Activated T-helper 1 cell treated with anti-CD3 and anti-CD28 coated beads, Interleukin-2, amount 50 U/mL, for 16 hours (primary cell): ENCODE data around the gene EPS15.
"Not testable (repeated sequence)": the region's sequence is repeated elsewhere in the genome, so short reads cannot be mapped to it uniquely, and the experiment has no call there.

ENCODE experiments used
- DNase-seq, 2 donors: peaks; one replicate each; pipeline ENCODE4 v3.0.0-alpha.2; 2020; ENCODE audit warnings: low read depth in 1 of 2, low spot score in 1 of 2

EPS15 gene

DNA sequence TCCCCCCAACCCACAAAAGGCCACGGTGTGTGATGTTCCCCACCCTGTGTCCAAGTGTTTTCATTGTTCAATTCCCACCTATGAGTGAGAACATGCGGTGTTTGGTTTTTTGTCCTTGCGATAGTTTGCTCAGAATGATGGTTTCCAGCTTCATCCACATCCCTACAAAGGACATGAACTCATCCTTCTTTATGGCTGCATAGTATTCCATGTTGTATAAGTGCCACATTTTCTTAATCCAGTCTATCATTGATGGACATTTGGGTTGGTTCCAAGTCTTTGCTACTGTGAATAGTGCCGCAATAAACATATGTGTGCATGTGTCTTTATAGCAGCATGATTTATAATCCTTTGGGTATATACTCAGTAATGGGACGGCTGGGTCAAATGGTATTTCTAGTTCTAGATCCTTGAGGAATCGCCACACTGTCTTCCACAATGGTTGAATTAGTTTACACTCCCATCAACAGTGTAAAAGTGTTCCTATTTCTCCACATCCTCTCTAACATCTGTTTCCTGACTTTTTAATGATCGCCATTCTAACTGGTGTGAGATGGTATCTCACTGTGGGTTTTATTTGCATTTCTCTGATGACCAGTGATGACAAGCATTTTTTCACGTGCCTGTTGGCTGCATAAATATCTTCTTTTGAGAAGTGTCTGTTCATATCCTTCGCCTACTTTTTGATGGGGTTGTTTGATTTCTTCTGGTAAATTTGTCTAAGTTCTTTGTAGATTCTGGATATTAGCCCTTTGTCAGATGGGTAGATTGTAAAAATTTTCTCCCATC is 44.0 kb downstream of the EPS15 start:
- DNase-seq = not testable (repeated sequence)

DNA sequence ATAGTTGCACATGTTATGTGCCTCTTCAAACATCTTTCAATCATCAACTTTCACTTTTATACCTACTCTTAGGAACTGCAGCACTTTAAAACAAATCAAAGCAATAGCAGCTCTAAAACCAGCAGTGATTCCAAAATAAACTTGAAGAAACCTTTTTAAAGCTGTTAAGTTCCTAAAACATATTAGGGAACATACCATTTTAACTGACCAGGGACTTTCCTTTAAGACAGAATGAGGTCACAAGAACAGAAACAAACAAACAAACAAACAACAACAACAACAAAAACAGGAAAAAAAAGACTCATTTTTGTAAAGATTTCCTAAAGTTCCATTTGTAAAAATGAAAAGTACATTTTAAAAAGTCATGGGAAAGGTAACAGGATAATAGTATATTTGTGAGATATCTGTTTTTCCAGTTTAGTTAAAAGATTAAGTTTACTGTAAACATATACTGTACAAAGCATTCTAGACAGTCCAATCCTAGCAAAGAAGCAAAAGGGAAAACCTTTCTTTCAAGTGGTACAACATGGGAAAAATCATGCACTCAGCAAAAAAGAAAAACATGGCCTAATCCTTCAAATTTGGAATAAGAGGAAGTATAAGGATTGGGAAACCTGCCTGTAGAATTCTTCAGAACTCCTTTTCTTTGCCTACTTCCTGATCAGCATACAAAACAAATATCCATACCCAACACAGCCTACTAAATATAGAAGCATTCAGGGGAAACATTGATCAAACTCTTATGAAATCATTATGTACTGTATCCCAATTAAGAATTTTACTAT is 45.5 kb downstream of the EPS15 start:
- DNase-seq = no peak

- DNase-seq = no peak
Observed at GRCh38 chr1:51472359-51472758, 46.7 kb downstream of the EPS15 start.

DNA sequence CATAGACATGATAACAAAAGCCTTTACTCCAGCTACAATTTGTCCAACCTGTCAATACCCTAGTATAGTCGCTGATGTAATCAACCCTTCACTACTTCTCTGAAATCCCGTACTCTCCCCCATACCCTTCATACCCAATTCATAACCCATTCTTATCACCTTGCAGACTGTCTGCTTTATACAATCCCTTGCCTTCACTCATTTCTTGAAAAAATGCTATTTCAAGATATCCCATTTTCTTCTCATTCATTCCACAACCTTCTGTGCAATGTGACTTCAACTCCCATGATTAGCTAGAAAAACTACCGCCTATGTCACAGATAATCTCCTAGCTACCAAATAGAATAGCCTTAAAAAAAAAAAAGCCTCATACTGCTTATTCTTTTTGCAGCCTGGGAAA is 49.5 kb downstream of the EPS15 start:
- DNase-seq = no peak

- DNase-seq = no peak
Observed at GRCh38 chr1:51464828-51465227, 54.2 kb downstream of the EPS15 start.

DNA sequence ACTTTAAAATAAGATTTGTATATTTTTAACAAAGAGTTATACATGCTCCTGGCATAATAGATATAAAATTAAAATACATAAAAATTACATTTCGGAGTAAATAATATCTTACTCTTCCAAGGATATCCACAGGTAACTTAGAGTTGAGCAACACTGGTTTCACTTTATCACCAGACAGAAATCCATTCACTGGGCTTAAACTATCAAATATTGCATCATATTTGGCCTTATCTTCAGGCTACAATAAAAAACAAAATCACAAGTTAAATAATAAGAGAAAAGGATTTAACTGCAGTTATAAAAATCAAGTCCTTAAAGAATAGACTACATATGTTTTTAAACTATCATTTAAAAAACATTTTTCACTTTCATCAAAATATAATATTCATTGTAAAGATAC is 55.5 kb downstream of the EPS15 start:
- DNase-seq = no peak

- DNase-seq = not testable (repeated sequence)
Observed at GRCh38 chr1:51462289-51462688, 56.8 kb downstream of the EPS15 start.

- DNase-seq = no peak
Observed at GRCh38 chr1:51454554-51454953, 64.5 kb downstream of the EPS15 start.

DNA sequence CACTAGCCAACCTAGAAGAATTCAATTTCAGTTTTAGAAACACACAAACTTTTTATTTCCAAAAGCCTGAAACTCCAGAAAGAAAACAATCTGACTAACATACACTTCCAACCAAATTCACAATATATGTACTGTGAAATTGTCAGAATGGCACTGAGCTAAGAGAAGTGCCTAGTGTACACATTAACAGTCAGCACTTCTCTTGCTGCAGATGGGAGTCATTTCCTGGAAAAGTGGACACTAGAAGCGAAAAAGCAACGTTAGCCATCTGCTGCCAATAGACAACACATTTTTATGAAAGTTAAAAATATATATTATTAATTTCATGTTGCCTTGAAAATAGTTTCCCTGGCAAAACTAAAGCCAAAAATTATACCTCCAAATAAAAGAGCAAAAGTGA is 66.1 kb downstream of the EPS15 start:
- DNase-seq = no peak

GRCh38 chr1:51448844-51449454 is 70.1 kb downstream of the EPS15 start:
- not testable (repeated sequence) for DNase-seq

GRCh38 chr1:51445351-51446090 is 73.5 kb downstream of the EPS15 start:
- no peak for DNase-seq

- DNase-seq = no peak
Observed at GRCh38 chr1:51444534-51445192, 74.4 kb downstream of the EPS15 start.

- DNase-seq = no peak
Observed at GRCh38 chr1:51444096-51444495, 75.0 kb downstream of the EPS15 start.

DNA sequence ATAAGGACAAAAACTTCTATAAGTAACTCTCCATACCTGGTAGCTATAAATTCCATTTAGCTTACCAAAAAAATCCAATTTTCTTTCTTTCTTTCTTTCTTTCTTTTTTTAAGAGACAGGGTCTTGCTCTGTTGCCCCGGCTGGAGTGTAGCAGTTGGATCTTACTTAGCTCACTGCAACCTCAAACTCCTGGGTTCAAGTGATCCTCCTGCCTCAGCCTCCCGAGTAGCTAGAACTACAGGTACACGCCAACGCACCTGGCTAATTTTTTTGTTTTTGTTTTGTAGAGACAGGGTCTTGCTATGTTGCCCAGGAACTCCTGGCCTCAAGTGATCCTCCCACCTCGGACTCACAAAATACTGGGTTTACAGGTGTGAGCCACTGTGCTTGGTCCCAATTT is 75.5 kb downstream of the EPS15 start:
- no peak for DNase-seq

DNA sequence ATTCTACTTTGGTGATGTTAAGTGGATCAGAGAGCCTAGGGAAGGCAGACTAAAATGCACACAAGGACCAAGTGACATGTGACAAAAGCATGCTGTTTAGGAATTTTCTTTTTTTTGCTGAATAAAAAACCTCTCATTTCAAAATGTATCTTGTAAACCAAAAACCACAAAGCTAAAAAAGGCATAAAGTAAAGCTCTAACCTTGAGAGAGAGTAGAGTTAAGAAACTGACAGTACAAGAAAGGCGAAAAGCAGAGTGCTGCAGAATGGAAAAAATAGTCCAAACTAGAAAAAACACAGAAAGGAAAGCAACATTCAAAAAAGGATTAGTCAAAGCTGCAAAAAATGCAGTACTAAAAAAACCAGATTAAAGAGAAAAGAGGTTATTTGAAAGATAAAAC is 76.5 kb downstream of the EPS15 start:
- DNase-seq = no peak

DNA sequence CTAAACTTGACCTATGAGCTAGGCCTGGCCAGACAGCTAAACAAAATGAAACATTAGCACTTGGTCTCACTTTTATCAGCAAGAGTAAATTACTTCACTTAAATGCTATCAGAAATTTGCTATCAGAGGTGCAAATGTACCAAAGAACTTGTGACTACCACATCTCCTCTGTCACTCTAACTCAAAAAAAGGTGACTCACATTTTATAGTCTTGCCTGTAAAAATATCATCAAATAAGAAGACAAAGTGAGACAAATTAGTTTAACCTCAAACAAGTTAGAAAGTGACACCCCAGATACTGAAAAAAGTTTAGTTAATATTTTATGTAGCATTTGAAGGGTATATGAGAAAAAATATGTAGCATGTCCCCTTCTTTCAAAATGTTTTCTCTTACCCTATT is 76.9 kb downstream of the EPS15 start:
- DNase-seq = no peak

DNA sequence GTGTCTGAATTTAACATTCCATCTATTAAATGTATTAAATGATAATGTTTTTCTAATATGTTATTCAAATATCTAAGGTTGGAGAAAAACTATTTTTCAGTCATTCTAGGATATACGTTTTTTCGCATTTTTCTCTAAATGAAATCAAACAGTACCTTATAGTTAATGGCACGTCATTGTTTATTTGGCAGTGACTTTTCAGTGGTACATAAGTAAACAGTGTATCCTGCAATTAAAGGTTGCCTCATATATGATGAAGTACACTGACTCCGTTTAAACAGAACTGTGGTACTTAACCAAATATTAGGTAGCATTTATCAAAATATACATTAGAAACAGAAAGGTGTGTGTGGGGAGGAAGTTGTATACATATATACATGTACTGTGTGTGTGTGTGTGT is 79.2 kb downstream of the EPS15 start:
- no peak for DNase-seq

- DNase-seq = no peak
Observed at GRCh38 chr1:51439053-51439452, 80.0 kb downstream of the EPS15 start.

DNA sequence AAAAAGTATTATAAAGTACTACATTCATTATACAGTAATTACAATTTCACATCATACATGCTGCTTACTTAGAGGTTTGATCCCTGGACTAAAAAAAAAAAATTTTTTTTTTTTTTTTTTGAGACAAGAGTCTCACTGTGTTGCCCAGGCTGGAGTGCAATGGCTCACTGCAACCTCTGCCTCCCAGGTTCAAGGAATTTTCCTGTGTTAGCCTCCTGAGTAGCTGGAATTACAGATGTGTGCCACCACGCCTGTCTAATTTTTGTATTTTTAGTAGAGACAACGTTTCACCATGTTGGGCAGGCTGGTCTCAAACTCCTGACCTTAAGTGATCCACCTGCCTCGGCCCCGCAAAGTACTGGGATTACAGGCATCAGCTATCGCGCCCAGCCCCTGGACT is 81.7 kb downstream of the EPS15 start:
- DNase-seq = not testable (repeated sequence)

- DNase-seq = no peak
Observed at GRCh38 chr1:51435878-51436277, 83.2 kb downstream of the EPS15 start.

DNA sequence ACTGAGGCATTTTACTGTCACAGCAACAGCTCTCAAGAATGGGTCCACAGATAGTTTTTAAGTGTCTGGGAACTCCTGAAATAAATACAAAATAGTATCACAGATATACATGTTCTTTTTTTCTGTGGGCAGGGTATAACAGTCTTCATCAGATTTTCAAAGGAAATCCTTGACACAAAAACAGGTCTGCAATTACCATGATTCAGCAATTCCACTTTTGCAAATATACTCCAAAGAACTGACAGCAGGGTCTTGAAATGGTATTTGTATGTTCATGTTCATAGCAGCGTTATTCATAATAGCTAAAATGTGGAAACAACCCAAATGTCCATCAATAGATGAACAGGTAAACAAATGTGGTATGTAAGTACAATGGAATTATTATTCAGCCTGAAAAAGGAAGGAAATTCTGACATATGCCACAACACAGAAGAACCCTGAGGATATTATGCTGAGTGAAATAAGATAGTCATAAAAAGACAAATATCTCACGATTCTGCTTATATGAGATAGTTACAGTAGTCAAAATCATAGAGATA is 85.0 kb downstream of the EPS15 start:
- no peak for DNase-seq
